HG02798 (cell line): ENCODE data around the gene ZNF730.
A peak's percentile ranks its signal among the peaks of the same experiment; 100 is the strongest.
"Not testable (repeated sequence)": the region's sequence is repeated elsewhere in the genome, so short reads cannot be mapped to it uniquely, and the experiment has no call there.

Experiments
- ATAC-seq: cut with Tn5 transposase; IDR thresholded peaks from one replicate; pipeline ENCODE4 v1.9.1; 2021; ENCODE audit warnings: mild to moderate bottlenecking; ENCODE audit not compliant: unreplicated experiment, poor library complexity

ZNF730 gene

DNA sequence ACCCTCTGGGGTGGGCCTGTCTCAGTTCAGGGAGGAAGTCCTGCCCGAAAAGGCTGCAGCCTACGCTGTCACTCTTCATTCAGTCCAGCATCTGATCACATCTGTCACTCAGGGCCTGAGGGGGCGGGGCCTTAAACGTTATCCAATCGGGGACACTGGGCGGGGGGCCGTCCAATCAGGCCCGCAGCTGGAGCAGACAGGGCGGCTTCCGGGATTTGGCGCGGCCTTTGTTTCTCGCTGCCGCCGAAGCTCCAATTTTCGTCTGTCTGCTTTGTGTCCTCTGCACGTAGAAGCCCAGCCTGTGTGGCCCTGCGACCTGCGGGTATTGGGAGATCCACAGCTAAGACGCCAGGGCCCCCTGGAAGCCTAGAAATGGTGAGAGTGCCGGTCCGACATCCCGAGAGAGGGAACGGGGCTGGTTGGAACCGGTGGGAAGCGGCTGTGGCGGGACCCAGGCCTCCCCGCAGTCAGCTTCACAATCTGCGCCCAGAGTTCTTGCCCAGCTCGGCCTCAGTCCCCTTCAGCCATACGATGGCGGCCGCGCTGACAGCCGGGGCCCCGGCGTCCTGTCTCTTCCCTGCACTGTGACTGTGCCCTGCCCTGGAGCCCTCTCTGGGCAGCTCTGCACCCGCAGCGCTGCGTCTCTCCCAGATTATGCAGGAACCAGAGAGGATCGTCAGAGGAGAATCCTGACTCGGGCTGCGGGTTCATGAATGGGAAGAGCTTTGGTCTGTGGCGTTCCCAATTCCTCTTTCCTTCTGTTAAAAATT, at the start of gene ZNF730:
ZNF730 (plus strand) TSS at position 224 of the 770 bp plus-strand sequence; CDS start at position 373, 149 bp downstream.
- ATAC-seq, result peak; percentile 75

DNA sequence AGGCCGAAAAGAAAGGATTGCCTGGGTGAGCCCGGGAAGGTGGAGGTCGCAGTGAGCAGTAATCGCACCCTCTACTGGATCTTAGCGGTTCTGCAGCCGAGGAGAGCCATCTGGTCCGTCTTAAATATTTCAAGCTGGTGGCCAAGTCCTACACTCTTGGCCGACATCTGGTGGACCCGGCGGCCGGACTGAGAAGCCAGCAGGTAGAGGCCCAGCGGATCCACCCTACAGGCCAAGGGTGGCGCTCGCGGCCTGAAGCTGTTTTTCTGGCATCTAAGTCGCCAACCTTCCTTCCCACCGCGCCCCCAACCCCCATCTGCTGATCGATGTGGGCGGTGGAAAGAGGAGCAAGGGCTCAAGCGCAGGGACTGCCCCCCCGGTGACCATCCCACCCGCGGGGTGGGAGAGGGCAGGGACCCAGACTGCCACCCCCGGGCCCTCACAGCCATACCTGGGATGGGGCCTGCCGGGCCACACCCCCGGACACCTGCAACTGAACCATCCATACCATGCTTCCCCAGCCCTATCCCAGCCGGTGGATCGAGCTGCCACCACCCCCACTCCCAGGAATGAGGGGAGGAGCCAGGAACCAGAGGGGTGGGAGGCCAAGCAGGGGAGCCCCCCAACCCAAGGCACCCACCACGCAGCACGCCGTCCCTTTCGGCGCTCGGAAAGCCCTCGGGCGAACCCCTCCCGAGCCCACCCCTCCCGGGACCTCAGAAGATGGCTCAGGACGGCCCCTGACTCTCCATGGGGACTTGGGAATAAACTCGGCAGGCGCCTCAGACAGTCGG, 46.3 kb upstream of the ZNF730 start:
- no peak for ATAC-seq

GRCh38 chr19:23071147-23071511, 45.7 kb upstream of the ZNF730 start:
- no peak for ATAC-seq

- ATAC-seq, result no peak
These were observed 41.6 kb upstream of the ZNF730 start for GRCh38 chr19:23075031-23075733.

DNA sequence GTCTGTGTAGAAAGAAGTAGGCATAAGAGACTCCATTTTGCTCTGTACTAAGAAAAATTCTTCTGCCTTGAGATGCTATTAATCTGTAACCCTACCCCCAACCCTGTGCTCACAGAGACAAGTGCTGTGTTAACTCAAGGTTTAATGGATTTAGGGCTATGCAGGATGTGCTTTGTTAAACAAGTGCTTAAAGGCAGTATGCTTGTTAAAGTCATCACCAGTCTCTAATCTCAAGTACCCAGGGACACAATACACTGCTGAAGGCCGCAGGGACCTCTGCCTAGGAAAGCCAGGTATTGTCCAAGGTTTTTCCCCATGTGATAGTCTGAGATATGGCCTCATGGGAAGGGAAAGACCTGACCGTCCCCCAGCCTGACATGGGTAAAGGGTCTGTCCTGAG, 39.0 kb upstream of the ZNF730 start:
- ATAC-seq, result not testable (repeated sequence)

DNA sequence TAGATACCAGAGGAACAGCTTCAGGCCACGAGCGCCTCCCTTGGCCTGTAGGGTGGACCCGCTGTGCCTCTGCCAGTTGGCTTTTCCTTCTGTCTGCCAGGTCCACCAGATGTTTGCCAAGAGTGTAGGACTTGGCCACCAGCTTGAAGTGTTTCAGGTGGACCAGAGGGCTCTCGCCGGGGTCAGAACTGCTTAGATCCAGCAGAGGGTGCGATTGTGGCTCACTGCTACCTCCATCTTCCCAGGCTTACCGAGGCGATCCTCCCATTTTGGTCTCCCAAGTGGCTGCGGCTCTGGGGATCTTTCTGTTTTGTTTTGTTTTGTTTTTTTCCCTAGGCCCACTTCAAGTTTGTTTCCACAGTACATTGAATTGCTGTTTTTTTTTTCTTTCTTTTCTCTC, 23.0 kb upstream of the ZNF730 start:
- no peak for ATAC-seq

- ATAC-seq, result no peak
These were observed 21.4 kb upstream of the ZNF730 start for GRCh38 chr19:23095418-23095817.

GRCh38 chr19:23098286-23098685, 18.5 kb upstream of the ZNF730 start:
- ATAC-seq, result no peak

- no peak for ATAC-seq
These were observed 17.8 kb upstream of the ZNF730 start for GRCh38 chr19:23098988-23099387.

DNA sequence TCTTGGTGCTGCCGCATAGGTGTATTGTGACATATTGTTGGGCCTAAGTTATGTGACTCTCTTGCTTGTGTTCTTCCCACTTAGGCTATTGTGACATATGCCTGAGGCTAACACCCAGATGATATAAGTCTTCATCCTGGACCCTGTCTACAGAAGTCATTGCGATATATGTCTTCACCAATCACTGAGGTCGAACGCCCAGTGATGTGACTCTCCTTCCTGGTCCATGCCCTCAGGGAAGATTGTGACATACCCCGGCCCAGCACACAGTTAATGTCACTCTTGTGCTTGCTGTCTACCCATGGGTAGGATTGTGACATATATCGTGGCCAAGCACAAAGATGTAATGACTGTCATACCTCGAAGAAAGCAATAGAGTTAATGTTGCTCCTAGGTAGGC, 16.9 kb upstream of the ZNF730 start:
- ATAC-seq, result no peak

DNA sequence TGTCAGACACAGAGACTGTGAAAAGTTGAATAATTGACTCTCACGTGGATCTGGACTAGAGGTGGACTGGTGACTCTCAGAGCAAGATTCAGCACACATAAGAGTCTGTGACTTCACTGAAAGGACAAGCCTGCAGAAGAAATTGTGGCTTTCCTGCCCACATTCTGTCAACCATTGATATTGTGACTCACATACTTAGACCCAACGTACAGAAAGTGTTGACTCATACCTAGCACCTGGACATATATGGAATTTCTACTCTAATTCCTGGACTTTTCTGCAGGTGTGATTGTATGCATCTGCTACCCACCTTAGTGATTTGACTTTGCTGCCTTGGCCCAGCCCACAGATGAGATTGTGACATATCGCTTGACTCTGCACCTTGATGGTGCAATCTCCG, 15.6 kb upstream of the ZNF730 start:
- no peak for ATAC-seq

GRCh38 chr19:23118400-23118799, 1.6 kb downstream of the ZNF730 start:
- no peak for ATAC-seq

- ATAC-seq, result not testable (repeated sequence)
These were observed 17.4 kb downstream of the ZNF730 start for GRCh38 chr19:23134211-23134610.

- ATAC-seq, result no peak
These were observed 29.0 kb downstream of the ZNF730 start for GRCh38 chr19:23145617-23146415.

GRCh38 chr19:23160766-23161165, 43.9 kb downstream of the ZNF730 start:
- ATAC-seq, result no peak

GRCh38 chr19:23168286-23168685, 51.5 kb downstream of the ZNF730 start:
- ATAC-seq, result not testable (repeated sequence)

DNA sequence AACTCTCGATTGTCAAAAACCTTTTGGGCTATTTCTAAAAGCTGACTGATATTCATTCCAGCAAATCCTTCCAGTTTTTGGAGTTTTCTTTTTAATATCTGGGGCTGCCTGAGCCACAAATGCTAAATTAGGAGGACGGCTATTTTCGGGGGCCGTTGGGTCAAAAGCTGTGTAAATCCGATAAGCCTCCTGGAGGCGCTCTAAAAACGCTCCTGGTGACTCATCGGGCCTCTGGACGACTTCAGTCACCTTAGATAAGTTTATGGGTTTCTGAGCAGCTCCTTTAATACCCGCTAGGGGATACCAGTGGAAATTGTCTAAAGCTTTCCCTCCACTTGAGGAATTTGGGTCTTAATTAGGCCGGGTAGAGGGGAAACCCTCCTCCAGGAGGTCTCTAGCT, 66.4 kb downstream of the ZNF730 start:
- ATAC-seq, result no peak

DNA sequence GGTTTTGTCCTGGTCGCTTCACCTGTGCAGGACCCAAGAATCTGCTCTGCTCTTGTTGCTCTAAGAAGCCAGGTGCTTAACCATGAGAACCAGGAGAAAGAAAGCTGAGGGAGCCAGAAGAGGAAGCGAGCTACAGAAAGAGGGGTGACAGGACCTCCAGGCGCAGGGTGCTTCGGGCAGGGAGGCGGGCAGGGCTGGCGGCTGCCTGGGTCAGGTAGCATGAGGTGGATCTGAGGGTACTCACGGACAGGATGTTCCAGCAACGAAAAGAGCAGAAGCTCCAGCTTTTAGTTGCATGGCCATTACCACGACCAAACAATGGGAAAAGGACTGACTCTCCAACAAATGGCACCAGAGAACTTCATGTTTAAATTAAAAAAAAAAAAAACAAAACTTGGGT, 73.5 kb downstream of the ZNF730 start:
- ATAC-seq, result no peak
